AG04450 (cell line): ENCODE results near the gene PHLDA2. TPM values are rescaled to one million over a fixed set of nuclear protein-coding genes. Genes with fewer than 3 reads are reported as not detected.
A peak's percentile ranks its signal among the peaks of the same experiment; 100 is the strongest.

Experiments
- CTCF ChIA-PET: fragments of 300-600, 350-600 bp; formaldehyde crosslinking; extraction: SDS; loops from one replicate; lab custom pipeline; 2022; ENCODE audit warnings: antibody characterized with exemption, inconsistent platforms; lab: Charles Lee
- POLR2A ChIA-PET: fragments of 350-600 bp; formaldehyde crosslinking; extraction: SDS; loops from one replicate; lab custom pipeline; 2021; ENCODE audit warnings: antibody characterized with exemption, inconsistent platforms; lab: Yijun Ruan, JAX
- DNase-seq: peaks from one replicate; pipeline ENCODE4 v3.0.0-alpha.2; 2011; ENCODE audit warnings: low read depth, low spot score
- H3K27ac ChIP-seq: one replicate; pipeline ENCODE4 v1.5.1; 2012; ENCODE audit warnings: low read depth, low read length, control low read depth
- H3K27me3 ChIP-seq: one replicate; pipeline ENCODE4 v1.6.0; 2012; ENCODE audit warnings: low read length; ENCODE audit not compliant: control insufficient read depth, insufficient read depth
- H3K4me3 ChIP-seq: 2 replicates; pipeline ENCODE4 v1.5.1; 2011; ENCODE audit warnings: mild to moderate bottlenecking, low read depth, low read length, control low read depth
- H3K9me3 ChIP-seq: 2 replicates; pipeline ENCODE4 v1.5.1; 2012; ENCODE audit warnings: low read length; ENCODE audit not compliant: control insufficient read depth, insufficient read depth
- polyA plus RNA-seq: library from polyadenylated mRNA; depleted of rRNA; stranded (reverse); fragments of >200 nt; gene quantifications from 2 replicates; pipeline ENCODE4 v1.2.3, GENCODE V29; 2011
- TF ChIP-seq, protein P1 (sequence below): IDR thresholded peaks from 2 replicates; pipeline ENCODE4 v1.5.1; 2011; ENCODE audit warnings: low read depth, low read length, control low read depth, inconsistent platforms

Gene PHLDA2
- polyA plus RNA-seq, 1 experiment = 9.6 TPM

DNA sequence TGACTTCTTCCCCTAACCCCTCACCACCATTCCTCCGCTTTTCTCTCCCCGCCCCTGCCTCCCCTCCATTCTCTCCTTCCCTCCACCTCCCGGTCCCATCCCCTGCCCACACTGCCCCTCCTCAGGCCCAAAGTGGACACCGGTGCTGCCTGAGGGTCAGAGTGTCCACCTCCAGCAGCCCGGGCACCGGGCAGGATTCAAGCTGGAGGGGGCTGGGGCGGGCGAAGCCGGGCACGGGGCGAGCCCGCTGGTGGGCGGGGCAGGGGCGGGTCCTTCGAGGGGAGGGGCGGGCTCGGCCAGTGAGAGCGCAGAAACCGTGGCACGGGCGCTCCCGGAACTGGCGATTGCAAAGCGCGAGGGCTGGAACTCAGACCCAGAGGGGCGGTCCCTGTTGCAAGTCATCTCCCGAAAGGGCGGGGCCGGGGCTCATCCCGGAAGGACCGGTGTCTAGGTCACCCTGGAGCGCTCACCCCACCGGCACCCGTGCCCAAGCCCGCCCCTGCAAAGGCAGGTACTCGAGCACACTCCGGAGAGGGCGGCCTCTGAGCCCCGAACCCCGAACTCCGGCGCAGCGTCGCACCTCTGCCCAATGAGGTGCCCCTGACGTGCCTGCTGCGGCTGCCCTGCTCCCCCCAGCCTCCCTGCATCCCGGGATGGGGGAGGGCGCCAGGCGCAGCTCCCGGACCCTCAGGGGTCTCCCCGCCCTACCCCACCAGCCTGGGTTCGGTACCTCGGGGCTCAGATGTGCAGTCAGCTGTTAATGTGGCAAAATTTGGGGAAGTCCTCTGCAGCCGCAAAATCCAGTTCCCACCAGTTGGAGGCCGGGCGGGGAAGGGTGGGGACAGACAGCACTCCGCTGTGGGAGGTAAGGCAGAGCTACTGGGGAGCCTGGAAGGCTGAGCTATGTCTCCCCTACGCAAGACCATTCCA is 27.1 kb downstream of the PHLDA2 start:
- Histone ChIP-seq H3K9me3 (peaks cover 7% of the 10 kb centered on the region; the same call in 1 of the 2 replicates), H3K4me3 (peak overlapping the region; percentile 80), H3K27ac (peak overlapping the region; percentile 52), H3K27me3 (no peaks in the 10 kb centered on the region)
- peak; percentile 63 for DNase-seq
- POLR2A ChIA-PET = interaction anchor here (0.5 to 2.3 kb wide), 7 partner anchors 10 to 879 kb away, joined by 3 to 13 read pairs (median 4); partner anchors contain the start of gene PHLDA2
- TF ChIP-seq, protein P1, sequence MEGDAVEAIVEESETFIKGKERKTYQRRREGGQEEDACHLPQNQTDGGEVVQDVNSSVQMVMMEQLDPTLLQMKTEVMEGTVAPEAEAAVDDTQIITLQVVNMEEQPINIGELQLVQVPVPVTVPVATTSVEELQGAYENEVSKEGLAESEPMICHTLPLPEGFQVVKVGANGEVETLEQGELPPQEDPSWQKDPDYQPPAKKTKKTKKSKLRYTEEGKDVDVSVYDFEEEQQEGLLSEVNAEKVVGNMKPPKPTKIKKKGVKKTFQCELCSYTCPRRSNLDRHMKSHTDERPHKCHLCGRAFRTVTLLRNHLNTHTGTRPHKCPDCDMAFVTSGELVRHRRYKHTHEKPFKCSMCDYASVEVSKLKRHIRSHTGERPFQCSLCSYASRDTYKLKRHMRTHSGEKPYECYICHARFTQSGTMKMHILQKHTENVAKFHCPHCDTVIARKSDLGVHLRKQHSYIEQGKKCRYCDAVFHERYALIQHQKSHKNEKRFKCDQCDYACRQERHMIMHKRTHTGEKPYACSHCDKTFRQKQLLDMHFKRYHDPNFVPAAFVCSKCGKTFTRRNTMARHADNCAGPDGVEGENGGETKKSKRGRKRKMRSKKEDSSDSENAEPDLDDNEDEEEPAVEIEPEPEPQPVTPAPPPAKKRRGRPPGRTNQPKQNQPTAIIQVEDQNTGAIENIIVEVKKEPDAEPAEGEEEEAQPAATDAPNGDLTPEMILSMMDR = no peak
- CTCF ChIA-PET = interaction anchor here (0.6 to 2.4 kb wide), 5 partner anchors 10 to 371 kb away, joined by 3 to 13 read pairs (median 4); no protein-coding TSS in a partner anchor

DNA sequence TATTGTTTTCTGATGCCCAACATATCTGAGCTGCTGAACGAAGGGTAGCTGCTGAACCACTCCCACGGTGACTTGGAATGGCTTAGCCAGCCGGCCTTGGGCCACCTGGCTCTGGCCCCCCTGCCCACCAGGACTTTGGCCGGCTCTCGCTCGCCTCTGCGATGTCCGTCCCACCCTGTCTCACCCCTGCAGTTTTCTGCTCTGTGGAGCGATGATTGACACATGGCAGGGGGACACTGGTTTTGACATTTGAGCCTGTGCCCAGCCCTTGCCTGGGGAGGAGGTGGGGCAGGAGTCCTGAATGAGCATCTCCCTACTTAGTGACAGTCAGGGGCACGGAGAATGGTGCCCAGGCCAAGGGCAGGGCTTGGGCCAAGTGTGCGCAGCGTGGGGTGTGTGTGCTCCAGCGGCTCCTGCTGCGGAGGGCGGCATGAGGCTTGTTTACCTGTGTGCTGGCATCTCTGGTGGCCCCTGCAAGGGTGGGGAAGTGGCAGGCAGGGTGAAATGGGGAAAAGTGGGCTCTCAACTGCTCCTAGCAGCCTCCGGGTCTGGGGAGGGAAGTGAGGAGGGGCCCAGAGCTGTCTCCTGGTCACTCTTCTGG is 27.9 kb downstream of the PHLDA2 start:
- H3K9me3 ChIP-seq = peaks cover 7% of the 10 kb centered on the region; the same call in 1 of the 2 replicates
- TF ChIP-seq, protein P1 = no peak
- ChIA-PET CTCF (no interaction called here), POLR2A (interaction anchor here (2.3 kb wide), 1 partner anchor 28 kb away, joined by 13 read pairs; the partner anchor contains the start of gene PHLDA2)
- H3K27me3 ChIP-seq = no peaks in the 10 kb centered on the region
- DNase-seq = no peak
- peak overlapping the region; percentile 57 for H3K4me3 ChIP-seq
- H3K27ac ChIP-seq = peak overlapping the region; percentile 52

DNA sequence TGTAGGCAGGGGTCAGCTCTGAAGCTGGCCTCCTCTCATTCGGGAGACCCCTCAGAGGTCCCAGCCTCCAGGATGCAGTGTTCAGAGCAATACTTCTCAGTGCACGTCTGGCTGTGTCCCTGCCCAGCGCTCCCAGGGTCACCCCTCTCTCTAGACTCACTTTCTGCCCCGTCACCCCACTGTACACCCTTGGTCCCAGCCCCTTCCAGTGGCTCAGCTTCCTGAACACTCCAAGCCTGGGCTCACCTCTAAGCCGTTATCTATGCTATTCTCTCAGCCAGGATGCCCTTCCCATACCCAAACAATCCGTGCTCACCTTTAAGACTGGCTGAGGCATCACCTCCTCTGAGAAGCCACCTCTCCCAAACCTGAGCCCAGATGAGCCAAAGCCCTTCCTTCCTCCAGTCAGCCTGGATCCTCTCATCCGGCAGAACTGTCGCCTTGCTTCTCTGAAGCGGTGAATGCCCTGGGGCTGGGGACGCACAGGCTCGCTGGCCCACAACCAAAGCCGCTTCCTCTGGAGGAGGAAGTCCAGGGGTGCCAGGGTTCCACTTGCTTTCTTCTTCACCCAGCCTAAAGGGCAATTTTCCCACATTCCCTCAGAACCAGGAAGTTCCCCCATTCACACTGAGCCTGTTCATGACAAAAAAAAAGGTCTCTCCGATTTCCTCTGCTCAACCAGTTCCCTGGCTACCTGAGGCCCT is 30.0 kb downstream of the PHLDA2 start:
- H3K9me3 ChIP-seq = peaks cover 3% of the 10 kb centered on the region; the same call in 1 of the 2 replicates
- POLR2A ChIA-PET = interaction anchor here (1.2 kb wide), 1 partner anchor 31 kb away, joined by 4 read pairs; no protein-coding TSS in a partner anchor
- CTCF ChIA-PET = interaction anchor here (1.8 kb wide), 1 partner anchor 367 kb away, joined by 9 read pairs; no protein-coding TSS in a partner anchor
- no peak for DNase-seq
- peak overlapping the region; percentile 77 for H3K27ac ChIP-seq
- H3K4me3 ChIP-seq = no peak overlapping the region
- TF ChIP-seq, protein P1 = no peak
- no peaks in the 10 kb centered on the region for H3K27me3 ChIP-seq

DNA sequence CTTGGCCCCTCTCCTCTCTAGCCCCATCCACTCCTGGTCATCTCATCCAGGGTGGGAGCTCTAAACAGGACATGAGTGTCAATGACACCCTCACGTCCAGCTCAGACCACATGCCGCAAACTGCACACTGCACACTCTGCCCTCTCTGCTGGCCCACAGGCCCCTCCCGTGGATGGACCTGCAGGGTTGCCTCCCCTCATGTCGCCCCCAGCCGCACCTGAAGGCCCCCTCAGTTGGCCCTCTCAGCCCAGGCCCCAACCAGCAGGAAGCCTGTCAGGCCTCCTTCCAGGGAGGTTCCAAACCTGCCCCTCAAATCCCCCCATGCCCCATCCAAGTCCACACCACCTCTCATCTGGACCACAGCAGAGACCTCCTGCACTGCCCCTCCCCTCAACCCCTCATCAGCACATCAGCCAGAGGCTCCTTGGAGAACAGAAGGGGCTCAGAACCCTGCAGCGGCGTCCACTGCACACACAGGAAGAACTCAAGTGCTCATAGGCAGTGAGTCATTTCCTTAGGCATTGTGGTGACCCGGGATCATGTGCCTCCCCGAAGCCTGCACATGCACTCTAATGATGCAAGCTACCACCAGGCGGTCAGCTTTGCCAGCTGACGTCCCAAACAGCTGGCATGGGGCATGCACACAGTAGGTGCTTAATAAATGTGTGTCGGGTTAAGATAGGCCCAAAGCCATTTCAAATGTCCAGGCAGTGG is 30.7 kb downstream of the PHLDA2 start:
- DNase-seq = peak; percentile 69
- ChIA-PET CTCF (interaction anchor here (1.8 kb wide), 1 partner anchor 366 kb away, joined by 9 read pairs; no protein-coding TSS in a partner anchor), POLR2A (interaction anchor here (0.7 to 1.2 kb wide), 2 partner anchors 32 to 33 kb away, joined by 3 to 4 read pairs; no protein-coding TSS in a partner anchor)
- no peaks in the 10 kb centered on the region for H3K27me3 ChIP-seq
- H3K4me3 ChIP-seq = no peak overlapping the region
- peak overlapping the region; percentile 77 for H3K27ac ChIP-seq
- TF ChIP-seq, protein P1 = no peak
- H3K9me3 ChIP-seq = peaks cover 3% of the 10 kb centered on the region; the same call in 1 of the 2 replicates
